Measurements from ENCODE around the gene B4GALT5.

GRCh38 chr20:49698477-49698876, 15.2 kb downstream of the B4GALT5 start:
- TF ChIP-seq CTCF (IDR thresholded peaks at IDR 0.05 in 8 of 11, conservative IDR thresholded peaks at IDR 0.05 in 3 of 11): no peak
- TF ChIP-seq POLR2A (IDR thresholded peaks at IDR 0.05): no peak
- TF ChIP-seq POLR2AphosphoS5 (IDR thresholded peaks at IDR 0.05): no peak

All from spleen (tissue), 7 donors.